Stimulated activated CD4-positive, alpha-beta T cell treated with anti-CD3 and anti-CD28 coated beads, Interleukin-12 subunit alpha, Interleukin-12 subunit beta, amount 100 ng/mL, for 24 hours (primary cell): Measurements from ENCODE around the gene LIPC.

Experiments
- DNase-seq, 2 experiments: peaks; one replicate each; pipeline ENCODE4 v3.0.0-alpha.2; 2020; ENCODE audit warnings: low read depth in 2 of 2

The LIPC gene

DNA sequence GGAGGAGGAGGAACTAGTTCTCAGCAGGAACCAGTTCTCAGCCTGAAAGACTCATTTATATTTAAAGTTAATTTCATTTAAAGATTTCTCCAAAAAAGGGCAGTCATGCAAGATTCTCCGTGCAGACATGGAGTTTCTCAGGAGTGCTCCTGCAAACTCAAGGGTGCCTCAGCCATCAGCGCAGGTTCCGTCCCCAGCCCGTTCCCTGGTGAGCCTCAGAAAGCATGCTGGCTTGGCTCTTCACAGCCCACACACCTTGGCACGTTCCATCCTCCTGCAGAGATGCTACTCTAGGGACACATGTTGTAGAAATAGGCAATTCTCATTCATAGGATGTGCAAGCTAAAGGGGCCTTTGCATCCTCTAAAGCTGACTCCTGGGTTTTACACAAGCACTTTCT lies 123.0 kb downstream of the LIPC start:
- no peak for DNase-seq

DNA sequence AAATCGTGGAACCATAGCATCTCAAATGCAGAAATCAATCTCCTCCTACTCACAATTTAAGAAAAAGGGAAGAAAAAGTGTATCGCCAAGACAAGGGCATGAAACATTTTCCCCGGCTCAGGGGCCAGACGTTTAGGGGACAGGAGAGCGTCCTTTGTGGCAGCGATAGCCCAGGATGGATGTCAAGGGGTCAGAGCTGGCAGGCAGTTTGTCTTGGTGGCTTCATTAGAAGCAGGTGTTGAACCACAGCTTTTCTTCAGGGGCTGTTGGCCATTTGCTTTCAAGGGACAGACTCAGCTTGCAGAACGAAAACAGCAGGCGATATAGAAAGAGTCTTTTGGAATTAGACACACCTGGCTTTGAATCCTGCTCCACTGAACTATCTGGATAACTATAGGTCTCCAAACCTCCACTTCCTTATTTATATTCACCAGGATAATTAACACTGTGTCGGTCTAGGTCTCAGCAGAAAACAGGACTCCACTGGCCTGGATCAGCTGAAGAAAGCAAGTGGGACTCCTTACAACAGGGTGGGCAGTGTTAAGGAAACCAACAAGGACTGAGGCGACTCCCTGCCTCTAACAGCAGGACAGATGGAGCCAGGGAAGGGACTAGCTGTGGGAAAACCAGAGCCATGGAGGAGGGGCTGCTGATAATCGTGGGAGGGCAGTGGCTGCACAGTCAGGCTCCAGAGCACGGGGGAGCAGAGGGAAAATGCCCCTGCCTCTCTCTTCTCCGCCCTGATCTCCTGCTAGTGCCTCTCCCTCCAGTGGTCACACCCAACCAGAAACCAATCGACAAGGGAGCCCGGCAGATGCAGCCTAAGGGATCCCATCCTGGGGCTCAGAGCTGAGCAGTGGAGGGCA lies 123.6 kb downstream of the LIPC start:
- no peak for DNase-seq

DNA sequence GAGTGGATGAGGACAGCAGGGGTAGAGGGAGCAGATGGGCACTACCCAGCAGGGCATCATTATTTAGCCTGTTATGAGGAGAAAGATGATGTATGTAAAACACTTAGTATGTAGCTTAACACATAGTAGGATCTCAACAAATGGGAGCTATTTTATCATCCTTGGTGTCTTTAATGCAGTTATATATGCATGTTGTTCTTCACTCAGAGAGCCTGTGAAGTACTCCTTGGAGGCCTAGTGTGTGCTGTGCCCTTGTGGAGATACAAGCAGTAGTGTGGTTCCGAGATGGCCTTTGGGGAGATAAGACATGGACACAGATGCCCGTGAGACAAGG lies 124.2 kb downstream of the LIPC start:
- DNase-seq, result no peak

DNA sequence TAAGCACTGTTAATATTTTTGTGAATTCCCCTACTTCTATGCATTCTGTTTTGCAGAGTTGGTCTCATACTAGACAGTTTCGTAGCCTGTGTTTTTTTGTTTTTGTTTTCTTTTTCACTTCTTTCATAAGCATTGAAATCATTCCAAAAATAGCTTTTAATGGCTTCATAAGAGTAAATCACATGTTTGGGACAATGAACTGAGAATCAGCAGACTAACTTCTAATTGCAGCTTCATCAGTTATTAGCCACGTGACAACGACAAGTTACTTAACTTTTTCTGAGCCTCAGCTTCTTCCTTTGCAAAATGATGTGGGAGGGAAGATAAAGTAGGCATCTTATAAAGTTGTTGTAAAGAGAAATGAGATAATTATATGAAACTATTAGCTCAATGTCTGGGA lies 124.8 kb downstream of the LIPC start:
- no peak for DNase-seq

DNA sequence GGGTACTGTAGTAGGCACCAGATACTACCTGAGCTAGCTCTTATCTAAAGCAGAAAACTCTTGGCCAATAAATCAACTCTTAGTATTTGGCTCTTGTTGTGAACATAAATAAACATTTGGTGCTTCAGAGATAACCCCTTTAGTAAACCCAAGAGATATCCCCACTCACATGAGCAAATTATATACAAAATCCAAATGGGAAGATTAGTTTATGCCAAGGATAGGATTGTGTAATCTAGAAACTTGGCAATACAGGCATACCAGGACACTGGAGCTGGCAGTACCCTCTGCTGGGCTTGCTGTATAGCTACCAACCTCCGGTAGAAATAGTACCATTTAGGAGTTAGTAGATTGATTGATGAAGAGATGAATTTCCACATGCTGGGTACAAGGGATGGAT lies 127.0 kb downstream of the LIPC start:
- no peak for DNase-seq

DNA sequence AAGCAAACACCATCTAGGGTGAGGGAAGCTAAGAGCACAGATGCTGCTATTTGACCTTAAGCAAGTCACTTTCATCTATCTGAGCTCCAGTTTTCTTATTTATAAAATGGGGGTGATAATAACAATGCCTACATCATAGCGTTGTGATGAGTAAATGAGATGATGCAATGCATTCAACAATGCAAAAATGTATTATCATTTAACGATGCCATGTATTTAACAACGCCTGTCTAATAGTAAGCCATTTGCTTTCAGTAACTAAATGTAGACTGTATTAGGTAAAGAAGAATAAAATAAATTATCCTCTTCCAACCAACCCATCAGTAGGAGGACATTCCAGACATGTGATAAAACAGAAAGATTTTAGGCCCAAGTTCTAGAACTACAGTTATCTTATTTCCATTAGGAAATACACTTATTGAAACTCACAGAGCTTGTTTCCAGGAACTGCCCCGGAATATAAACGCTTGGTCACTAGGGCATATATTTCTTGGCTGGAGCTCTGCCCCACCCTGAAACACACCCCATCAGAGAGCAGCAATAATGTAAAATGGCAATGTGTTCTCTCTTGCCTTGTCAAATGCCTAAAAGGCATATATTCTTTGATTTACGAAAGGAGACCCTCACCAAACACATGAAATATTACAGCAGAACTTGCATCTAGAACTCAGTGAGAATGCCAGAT lies 128.3 kb downstream of the LIPC start:
- DNase-seq, result no peak

DNA sequence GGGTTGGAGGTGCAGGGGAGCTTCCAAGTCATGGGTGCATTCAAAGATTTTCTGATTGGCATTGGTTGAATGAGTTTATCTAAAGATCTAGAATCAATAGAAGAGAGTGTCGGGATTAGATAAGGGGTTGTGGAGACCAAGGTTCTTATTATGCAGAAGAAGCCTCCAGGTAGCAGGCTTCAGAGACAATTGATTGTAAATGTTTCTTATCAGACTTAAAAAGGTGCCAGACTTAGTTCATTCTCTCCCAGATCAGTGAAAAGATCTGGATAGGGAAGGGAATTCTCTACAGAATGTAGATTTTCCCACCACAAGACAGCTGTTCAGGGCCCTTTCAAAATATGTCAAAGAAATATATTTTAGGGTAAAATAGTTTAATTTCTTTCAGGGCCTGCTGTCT lies 129.5 kb downstream of the LIPC start:
- DNase-seq, result no peak

DNA sequence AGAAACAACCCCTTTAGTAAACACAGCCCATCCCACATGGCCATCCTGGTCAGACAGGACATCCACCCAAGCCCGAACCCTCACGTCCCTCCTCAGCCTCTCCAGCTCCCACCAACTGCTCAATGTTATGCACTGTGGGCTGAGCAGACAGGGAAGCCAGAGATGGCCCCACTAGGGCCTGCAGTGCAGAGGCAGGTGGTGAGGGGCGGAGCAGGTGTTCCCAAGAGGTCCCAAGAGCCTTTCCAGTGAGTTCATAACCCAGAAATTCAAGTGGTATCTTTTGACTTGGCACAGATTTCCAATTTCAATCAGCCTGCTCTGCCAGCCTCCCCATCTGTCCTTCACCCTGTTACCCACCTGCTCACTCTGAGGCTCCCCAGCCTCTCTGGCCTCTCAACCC lies 130.3 kb downstream of the LIPC start:
- DNase-seq, result no peak

DNA sequence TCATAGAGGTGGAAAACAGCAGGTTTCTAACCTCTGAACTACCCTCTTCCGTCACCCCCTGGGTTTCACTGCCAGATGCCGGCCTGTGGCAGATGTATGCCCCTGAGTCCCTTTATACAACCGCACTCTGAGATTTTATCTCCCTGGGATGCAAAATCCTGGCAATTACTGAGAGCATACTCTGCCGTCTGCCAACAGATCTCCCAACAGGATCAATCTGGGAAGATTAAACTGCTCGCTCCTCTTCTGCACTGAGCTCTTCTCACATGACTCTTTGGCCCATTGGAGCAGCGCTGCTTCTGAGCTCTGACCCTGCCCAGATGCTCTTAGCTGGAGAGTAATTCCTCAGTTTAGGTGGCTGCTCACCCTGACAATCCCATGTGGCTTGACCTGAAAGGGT lies 133.2 kb downstream of the LIPC start:
- no peak for DNase-seq

DNA sequence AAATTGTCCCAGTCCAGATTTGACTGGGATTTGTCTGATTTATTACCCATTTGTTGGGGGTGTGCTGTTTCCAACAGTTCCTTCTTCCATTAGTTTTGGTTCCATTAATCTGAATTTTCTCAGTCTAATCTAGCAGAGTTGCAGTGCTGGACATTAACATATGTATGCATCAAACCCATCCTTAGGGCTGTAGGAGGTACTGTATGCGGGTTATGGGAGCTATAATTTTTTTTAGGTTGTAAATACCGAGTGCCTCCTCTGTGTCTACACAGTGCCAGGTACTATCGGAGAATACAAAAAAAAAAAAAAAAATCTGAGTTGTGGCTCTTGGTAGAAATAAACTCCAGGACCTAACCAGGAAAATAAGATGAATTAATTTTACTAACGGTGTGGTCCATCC lies 133.8 kb downstream of the LIPC start:
- DNase-seq, result no peak

DNA sequence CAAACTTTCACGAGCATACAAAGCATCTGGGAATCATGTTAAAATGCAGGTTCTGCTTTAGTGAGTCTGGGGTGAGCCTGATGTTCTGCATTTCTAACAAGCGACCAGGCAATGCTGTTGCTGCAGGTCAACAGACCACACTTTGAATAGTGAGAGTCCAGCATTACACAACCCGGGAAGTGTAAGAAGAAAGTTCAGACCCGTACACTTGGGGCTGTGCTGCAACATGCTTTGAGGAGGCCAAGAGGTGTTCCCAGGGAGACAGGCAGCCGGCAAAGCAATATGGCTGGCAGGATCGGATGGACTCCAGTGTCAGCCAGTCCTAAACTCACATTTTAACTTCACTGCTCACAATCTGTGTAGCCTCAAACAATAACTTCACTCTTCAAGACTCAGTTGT lies 134.2 kb downstream of the LIPC start:
- no peak for DNase-seq

DNA sequence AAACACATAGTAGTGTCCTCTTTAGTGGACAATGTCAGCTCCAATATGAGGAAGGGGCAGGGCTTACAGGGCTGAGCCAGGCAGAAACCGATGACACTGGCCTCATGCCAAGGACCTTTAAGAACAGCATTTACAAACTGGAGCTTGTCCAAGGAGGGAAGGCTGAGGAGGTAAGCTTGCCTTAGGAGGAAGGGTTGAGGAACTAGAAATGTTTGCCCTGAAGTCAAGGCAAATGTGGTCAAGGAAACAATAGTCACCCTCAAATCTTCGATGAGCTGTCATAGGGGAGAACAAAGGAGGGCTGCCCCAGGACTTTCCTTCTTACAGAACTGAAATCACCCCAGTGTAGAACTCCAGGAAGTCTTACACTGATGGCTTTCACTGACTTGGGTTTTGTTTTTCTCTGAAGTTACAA lies 136.4 kb downstream of the LIPC start:
- no peak for DNase-seq

DNA sequence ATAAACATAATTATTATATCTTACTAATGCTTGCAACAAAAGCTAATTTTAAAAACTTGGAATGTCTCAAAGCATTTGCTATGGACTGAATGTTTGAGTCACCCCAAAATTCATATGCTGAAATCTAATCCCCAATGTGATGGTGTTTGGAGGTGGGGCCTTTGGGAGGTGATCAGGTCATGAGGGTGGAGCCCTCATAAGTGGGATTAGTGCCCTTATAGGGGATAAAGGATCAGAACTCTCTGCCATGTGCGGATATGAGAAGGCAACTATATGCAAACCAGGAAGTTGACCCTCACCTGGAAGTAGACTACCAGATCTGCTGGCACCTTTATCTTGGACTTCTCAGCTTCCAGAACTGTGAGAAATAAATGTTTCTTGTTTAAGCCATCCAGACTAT lies 137.7 kb downstream of the LIPC start:
- DNase-seq, result no peak

DNA sequence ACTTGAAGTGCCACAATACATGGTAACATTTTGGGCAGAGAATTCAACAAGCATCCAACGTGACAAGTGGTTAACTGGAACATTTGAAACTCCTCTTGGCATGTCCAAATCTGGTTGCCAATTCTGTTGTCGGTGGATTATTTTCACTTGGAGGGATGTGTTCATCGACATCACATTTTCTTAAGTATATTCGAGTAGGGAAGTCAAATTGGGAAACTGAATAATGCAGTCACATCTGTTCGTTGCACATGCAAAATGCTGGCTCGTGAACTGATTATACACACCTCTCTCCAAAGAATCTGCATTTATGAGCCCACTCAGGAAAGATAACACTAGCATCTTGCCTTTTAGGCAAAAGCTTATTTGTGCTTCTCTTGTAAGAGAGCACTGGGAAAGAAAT lies 139.7 kb downstream of the LIPC start:
- no peak for DNase-seq

DNA sequence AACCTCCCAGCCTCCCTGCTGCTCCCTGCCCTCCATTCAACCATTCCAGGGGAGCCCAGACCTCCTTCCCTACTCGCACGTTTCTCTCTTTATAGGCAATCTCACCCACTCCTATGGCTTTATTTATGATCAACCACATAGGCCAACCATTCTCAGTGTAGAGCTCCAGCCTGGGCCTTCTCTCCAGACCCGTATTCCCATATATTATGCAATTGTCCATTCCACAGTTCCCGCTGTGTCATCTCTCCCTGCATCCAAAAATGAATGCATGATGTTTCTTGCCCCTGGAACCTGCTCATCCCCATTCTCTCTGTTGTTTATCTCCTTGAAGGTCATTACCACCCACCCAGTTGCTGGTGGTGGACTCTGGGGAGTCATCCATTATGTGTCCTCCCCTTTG lies 140.7 kb downstream of the LIPC start:
- no peak for DNase-seq

DNA sequence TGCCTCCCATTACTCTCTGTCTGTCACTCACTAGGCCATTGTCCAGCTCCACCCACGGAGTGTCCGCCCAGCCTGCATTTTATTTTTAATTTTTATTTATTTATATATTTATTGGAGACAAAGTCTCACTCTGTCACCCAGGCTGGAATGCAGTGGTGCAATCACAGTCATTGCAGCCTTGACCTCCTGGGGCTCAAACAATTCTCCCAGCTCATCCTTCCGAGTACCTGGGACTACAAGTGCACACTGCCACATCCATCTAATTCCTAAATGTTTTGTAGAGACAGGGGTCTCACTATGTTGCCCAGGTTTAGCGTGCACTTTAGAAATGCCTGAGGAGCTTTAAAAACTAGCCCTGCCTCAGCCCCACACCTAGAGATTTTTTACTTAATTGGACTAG lies 141.5 kb downstream of the LIPC start:
- no peak for DNase-seq

DNA sequence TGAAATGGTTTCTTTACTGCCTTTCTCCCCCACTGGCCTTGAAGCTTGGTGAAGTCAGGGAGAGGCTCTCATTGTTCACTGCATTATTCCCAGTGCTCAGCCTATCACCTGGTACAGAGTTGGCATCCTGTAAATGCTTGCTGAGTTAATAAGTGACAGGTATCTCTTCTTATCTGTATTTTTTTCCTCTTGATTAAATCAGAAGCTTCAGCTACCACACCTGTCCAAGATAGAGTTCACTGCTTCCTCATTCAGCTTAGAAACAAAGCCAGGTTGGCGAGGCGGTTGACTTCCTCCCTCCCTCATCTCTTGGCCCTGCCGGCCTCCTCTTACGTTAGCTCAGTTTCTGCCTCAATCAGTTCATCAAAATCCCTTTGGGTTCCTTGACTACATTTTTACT lies 142.8 kb downstream of the LIPC start:
- no peak for DNase-seq

DNA sequence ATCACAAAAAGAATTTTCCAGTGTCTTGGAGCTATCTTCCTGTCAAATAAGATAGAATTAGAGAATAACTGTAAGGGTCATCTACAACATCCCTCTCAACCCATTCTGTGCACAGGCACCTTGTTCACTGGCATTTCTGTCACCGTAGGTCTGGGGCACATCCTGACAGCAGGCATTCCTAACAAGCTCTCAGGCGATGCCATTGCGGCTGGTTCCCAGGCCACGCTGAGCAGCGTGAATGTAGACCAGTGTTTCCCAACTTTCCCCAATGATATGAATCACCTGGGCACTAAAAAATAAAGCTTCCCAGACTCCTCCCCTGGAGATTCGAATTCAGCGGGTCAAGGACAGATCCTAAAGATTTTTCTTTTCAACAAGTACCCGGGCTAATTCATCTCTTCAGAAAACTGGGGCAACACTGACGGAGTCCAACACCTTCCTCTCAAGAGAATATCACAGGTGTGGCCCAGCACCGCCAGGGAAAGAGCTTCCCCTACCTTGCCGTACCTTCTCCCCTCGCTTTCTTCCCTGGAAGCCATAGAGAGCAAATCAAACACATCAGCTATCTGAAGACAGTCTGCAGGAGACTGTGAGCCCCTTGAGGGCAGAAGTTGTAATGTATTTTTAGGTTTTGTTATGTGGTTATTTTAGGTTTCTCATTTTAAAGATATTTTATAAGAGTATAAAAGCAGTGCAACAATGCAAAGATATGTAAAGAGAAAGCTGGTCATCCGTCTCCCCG lies 143.4 kb downstream of the LIPC start:
- no peak for DNase-seq

DNA sequence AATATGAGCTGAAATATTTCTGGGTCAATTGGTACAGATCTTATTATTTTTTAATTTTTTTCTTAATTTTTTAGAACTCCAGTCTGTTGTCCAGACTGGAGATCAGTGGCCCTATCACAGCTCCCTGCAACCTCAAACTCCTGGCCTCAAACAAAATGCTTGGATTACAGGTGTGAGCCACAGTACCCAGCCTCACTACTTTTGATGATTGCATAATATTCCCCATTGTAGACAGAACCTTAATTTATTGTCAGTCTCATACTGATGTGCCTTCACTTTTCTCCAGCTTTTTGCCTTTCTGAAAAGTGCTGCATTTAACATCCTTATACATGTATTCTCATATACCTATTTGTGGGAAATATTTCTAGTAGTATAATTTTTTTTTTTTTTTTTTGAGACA lies 144.9 kb downstream of the LIPC start:
- no peak for DNase-seq

DNA sequence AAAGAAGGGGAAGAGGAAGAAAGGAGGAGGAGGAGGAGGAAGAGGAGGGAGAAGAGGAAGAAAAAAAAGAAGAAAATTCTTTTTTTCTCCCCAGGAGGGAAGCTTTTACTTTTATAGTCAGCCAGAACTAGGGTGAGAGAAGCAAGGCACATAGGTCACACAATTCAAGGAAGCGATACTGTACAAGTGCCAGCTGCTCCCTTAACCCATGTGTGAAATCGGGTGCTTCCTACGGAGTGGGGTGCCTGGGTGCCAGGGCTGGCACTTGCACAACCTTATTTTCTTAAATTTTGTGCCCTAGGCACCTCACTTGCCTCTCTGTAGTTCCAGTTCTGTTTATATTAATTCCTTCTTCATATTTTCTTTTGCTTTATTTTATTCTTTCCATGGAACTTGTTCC lies 150.4 kb downstream of the LIPC start:
- no peak for DNase-seq

DNA sequence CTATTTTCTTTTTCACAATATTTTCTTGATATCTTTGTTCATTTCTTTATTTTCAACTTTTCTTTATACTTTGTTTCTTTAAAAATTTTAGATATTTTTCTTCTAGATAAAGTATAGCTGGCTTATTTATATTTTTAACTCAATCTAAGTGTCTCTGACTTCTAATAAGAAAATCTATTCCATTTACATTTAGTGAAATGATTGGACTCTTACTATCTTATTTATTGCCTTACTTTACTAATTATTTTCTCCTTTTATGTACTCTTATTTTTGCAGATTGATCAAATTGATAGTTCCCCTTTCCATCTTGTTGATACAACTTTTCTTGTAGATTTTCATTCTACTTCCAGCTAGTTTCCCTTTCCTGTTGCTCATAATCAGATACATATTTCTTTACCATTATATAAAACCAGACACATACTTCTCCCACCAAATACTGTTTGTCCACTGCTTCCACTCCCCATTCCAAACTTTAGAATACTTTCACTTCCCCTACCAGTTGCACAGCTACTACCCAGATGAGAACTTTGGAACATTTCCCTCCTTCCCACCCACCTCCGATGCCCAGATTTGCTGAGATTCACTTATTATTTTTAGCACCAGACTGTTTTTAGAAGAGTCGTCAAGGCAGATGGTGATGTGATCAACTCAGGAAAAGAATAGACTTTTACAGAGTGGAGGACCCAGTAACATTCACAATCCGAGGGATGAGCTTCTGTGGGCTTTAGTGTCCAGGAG lies 151.5 kb downstream of the LIPC start:
- no peak for DNase-seq

DNA sequence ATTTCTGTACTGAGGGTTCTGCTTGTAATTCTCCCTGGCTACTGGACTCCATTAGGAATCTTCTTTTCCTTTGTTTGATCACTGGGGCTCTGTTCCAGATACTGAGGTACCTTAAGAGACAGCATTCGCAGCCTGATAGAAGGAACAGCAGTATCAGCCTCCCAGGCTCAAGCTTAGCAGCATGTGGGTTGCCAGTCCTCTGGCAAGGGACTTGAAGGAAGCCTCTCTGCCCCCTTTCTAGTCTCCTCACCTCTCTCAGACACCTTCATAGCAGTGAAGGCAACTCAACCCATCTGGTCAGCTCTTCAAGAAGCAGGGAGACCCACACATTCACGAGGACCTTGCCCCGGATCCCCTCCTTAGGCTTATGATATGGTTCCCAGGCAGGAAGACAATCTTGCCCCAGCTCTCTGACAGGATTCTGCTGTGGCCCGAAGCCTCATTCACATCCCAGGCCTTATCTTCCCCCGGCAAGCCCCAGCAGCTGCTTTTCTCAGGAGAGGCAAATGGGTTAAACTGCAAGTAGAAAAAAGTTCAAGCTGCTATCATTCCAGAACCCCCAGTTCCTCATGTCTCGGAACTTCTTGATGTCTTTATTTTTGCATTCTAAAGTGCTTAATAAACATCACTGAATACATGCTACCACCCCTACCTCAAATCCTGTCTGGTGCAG lies 153.1 kb downstream of the LIPC start:
- no peak for DNase-seq
